CD4-positive, alpha-beta T cell treated with Interferon alpha-2 for 1 hour (primary cell): ENCODE measurements around the gene HEATR3.

ENCODE experiments used
- DNase-seq, 2 donors: peaks; one replicate each; pipeline ENCODE4 v3.0.0-alpha.2; 2020 to 2022

The HEATR3 gene

GRCh38 chr16:50059111-50059510, 6.7 kb upstream of the HEATR3 start:
- DNase-seq: no peak

- no peak for DNase-seq
These were observed 6.1 kb upstream of the HEATR3 start for GRCh38 chr16:50059669-50060068.

- DNase-seq: no peak
These were observed 4.4 kb upstream of the HEATR3 start for GRCh38 chr16:50061326-50061725.

- no peak for DNase-seq
These were observed 538 bp upstream of the HEATR3 start for GRCh38 chr16:50065241-50065623.

- no peak for DNase-seq
These were observed 916 bp downstream of the HEATR3 start for GRCh38 chr16:50066482-50067289.

GRCh38 chr16:50067290-50067853, 1.6 kb downstream of the HEATR3 start:
- peak; percentile 34 to 52 for DNase-seq

- DNase-seq: no peak
These were observed 2.8 kb downstream of the HEATR3 start for GRCh38 chr16:50068550-50068949.

GRCh38 chr16:50069060-50069459, 3.3 kb downstream of the HEATR3 start:
- DNase-seq: no peak

- no peak for DNase-seq
These were observed 5.4 kb downstream of the HEATR3 start for GRCh38 chr16:50071075-50071671.

GRCh38 chr16:50072730-50073129, 7.0 kb downstream of the HEATR3 start:
- DNase-seq: no peak

GRCh38 chr16:50079397-50080140, 13.8 kb downstream of the HEATR3 start:
- DNase-seq: no peak

- DNase-seq: no peak
These were observed 15.8 kb downstream of the HEATR3 start for GRCh38 chr16:50081428-50082018.

- no peak for DNase-seq
These were observed 18.2 kb downstream of the HEATR3 start for GRCh38 chr16:50083996-50084395.

- DNase-seq: no peak
These were observed 20.4 kb downstream of the HEATR3 start for GRCh38 chr16:50086176-50086575.

- no peak for DNase-seq
These were observed 22.5 kb downstream of the HEATR3 start for GRCh38 chr16:50088302-50088701.

- no peak for DNase-seq
These were observed 27.1 kb downstream of the HEATR3 start for GRCh38 chr16:50092891-50093290.

GRCh38 chr16:50093607-50094539, 28.1 kb downstream of the HEATR3 start:
- DNase-seq: peak; percentile 46 to 83

GRCh38 chr16:50096791-50097190, 31.0 kb downstream of the HEATR3 start:
- DNase-seq: no peak

GRCh38 chr16:50099957-50100648, 34.3 kb downstream of the HEATR3 start:
- no peak for DNase-seq

GRCh38 chr16:50102051-50102746, 36.4 kb downstream of the HEATR3 start:
- no peak for DNase-seq

GRCh38 chr16:50103764-50104163, 38.0 kb downstream of the HEATR3 start:
- DNase-seq: peak in 1 of 2 donors; percentile 2
